K562 (cell line): ENCODE measurements around the gene EIF4E. TPM values are rescaled to one million over a fixed set of nuclear protein-coding genes. Genes with fewer than 3 reads are reported as not detected.

Experiments used
- ATF1 ChIP-seq, 2 experiments: fragments of 450-650 bp in 1 of 2; IDR thresholded peaks; 2 replicates each; pipeline ENCODE4 v1.6.1; 2016; ENCODE audit warnings: missing compliant biosample characterization in 1 of 2, missing genetic modification characterization in 1 of 2
- CHD1 ChIP-seq: fragments of 200-600 bp; sonication (generic); IDR thresholded peaks from one replicate; pipeline ENCODE4 v1.6.1; 2012; ENCODE audit warnings: mild to moderate bottlenecking, moderate library complexity, low read length, inconsistent platforms
- COPS2 ChIP-seq: fragments of 450-650 bp; conservative IDR thresholded peaks from 2 replicates; pipeline ENCODE4 v1.6.1; 2016; ENCODE audit warnings: mild to moderate bottlenecking, moderate library complexity
- CREB1 ChIP-seq, 2 experiments: sonication (generic) in 1 of 2; formaldehyde crosslinking in 1 of 2; IDR thresholded peaks; 2 replicates each; pipeline versions ENCODE4 v1.6.1 to v1.8.0; 2012 to 2022; ENCODE audit warnings: inconsistent platforms in 1 of 2, mild to moderate bottlenecking in 1 of 2, missing genetic modification reagents in 1 of 2, moderate library complexity in 1 of 2
- GATA2 ChIP-seq: sonication (generic); formaldehyde crosslinking; IDR thresholded peaks from 2 replicates; pipeline ENCODE4 v1.4.0; 2020; ENCODE audit warnings: mild to moderate bottlenecking, missing genetic modification reagents
- HCFC1 ChIP-seq: IDR thresholded peaks from 2 replicates; pipeline ENCODE4 v1.6.1; 2012; ENCODE audit warnings: low read depth, low read length, improper control_type of control experiment
- KDM4B ChIP-seq, 2 experiments: fragments of 450-650 bp in 1 of 2; sonication (generic) in 1 of 2; IDR thresholded peaks; 2 replicates each; pipeline ENCODE4 v1.6.1; 2016 to 2017; ENCODE audit warnings: borderline replicate concordance in 2 of 2, antibody characterized with exemption in 1 of 2, low read depth in 1 of 2, mild to moderate bottlenecking in 1 of 2
- MAFF ChIP-seq: IDR thresholded peaks from 2 replicates; pipeline ENCODE4 v1.6.1; 2012; ENCODE audit warnings: low read length, improper control_type of control experiment
- MBD1 ChIP-seq: fragments of 250-450 bp; sonication (Bioruptor Pico); IDR thresholded peaks from 2 replicates; pipeline ENCODE4 v1.8.0; 2022; ENCODE audit warnings: inconsistent platforms
- PML ChIP-seq: IDR thresholded peaks from 2 replicates; pipeline ENCODE4 v1.6.1; 2012; ENCODE audit warnings: low read length, inconsistent platforms
- POLR2A ChIP-seq: fragments of 450-650 bp; conservative IDR thresholded peaks from 2 replicates; pipeline ENCODE4 v1.6.1; 2016
- POLR2B ChIP-seq: fragments of 450-650 bp; IDR thresholded peaks from 2 replicates; pipeline ENCODE4 v1.6.1; 2018; ENCODE audit warnings: low read depth; ENCODE audit not compliant: partially characterized antibody
- PTRF ChIP-seq: fragments of 450-650 bp; IDR thresholded peaks from 2 replicates; pipeline ENCODE4 v1.6.1; 2016; ENCODE audit warnings: mild to moderate bottlenecking, missing genetic modification characterization, missing compliant biosample characterization
- SP1 ChIP-seq: sonication (generic); formaldehyde crosslinking; IDR thresholded peaks from 2 replicates; pipeline ENCODE4 v1.8.1; 2022; ENCODE audit warnings: mild to moderate bottlenecking, missing genetic modification reagents
- TEAD1 ChIP-seq, 2 experiments: fragments of 450-650 bp in 1 of 2; sonication (generic) in 1 of 2; formaldehyde crosslinking; IDR thresholded peaks; 2 replicates each; pipeline versions ENCODE4 v1.4.0 to v1.8.0; 2020 to 2022; ENCODE audit warnings: mild to moderate bottlenecking in 2 of 2, missing genetic modification reagents in 1 of 2
- TRIM24 ChIP-seq, 2 experiments: fragments of 450-650 bp; IDR thresholded peaks; 2 replicates each; pipeline ENCODE4 v1.6.1; 2016
- ZBTB7A ChIP-seq: IDR thresholded peaks from 2 replicates; pipeline ENCODE4 v1.6.1; 2011; ENCODE audit warnings: low read depth, mild to moderate bottlenecking, low read length, moderate library complexity, borderline replicate concordance; ENCODE audit not compliant: control insufficient read depth
- ZFP1 ChIP-seq: fragments of 450-650 bp; formaldehyde crosslinking; IDR thresholded peaks from 2 replicates; pipeline ENCODE4 v1.4.0; 2020; ENCODE audit warnings: mild to moderate bottlenecking, mixed read lengths
- ZKSCAN1 ChIP-seq: fragments of 150-350 bp; IDR thresholded peaks from 2 replicates; pipeline ENCODE4 v1.6.1; 2016; ENCODE audit warnings: low read depth, low read length
- ZNF121 ChIP-seq: sonication (generic); formaldehyde crosslinking; conservative IDR thresholded peaks from 2 replicates; pipeline ENCODE4 v1.8.0; 2022; ENCODE audit warnings: missing genetic modification reagents
- ZNF143 ChIP-seq: sonication (generic); formaldehyde crosslinking; IDR thresholded peaks from 2 replicates; pipeline ENCODE4 v1.9.0; 2022; ENCODE audit warnings: mild to moderate bottlenecking, missing genetic modification reagents
- ZNF263 ChIP-seq: sonication (generic); formaldehyde crosslinking; IDR thresholded peaks from 2 replicates; pipeline ENCODE4 v1.8.0; 2022; ENCODE audit warnings: mild to moderate bottlenecking, missing genetic modification reagents, borderline replicate concordance
- ZNF609 ChIP-seq: sonication (generic); formaldehyde crosslinking; IDR thresholded peaks from 2 replicates; pipeline ENCODE4 v1.8.1; 2023; ENCODE audit warnings: missing genetic modification reagents, mild to moderate bottlenecking, borderline replicate concordance
- polyA plus RNA-seq, 8 experiments: library from polyadenylated mRNA; depleted of rRNA in 4 of 8; stranded (reverse) in 5 of 8; unstranded in 3 of 8; fragments of >200 nt; fragmentation: Nextera tagmentation in 2 of 8; fragmentation: Illumina TruSeq in 1 of 8; extraction: Ambion mirVana in 2 of 8; extraction: Trizol in 1 of 8; gene quantifications; 2 replicates each; pipeline versions ENCODE4 v1.2.1 to v1.2.3, GENCODE V29; 2011 to 2014; ENCODE audit warnings: inconsistent platforms in 1 of 8, missing spikeins in 1 of 8
- total RNA-seq, 7 experiments: library from RNA; depleted of rRNA in 6 of 7; stranded (reverse); fragments of >200 nt in 6 of 7; fragmentation: Illumina TruSeq in 2 of 7; extraction: Trizol in 2 of 7; gene quantifications; 2 replicates each; pipeline versions ENCODE4 v1.2.1 to v1.2.3, GENCODE V29; 2011 to 2021; ENCODE audit warnings: low replicate concordance in 1 of 7

EIF4E gene
- total and polyA plus RNA-seq, 9 of the 15 experiments (the other 6 are each of a cell fraction or from before 2014, with no cell fraction given): 164 to 489 (median 179) TPM

- TF ChIP-seq ZKSCAN1 (no peak), TRIM24 (IDR thresholded peaks at IDR 0.05) (peak; percentile 57 to 73; a peak in 3 of 4 replicates), POLR2A (peak; percentile 92), ZNF143 (CRISPR knock-in tag) (peak; percentile 75), GATA2 (CRISPR knock-in tag) (peak; percentile 81), CHD1 (peak; percentile 86), HCFC1 (peak; percentile 86), POLR2B (peak; percentile 58), ZBTB7A (peak; percentile 64; the same call in 1 of the 2 replicates), CREB1 (IDR thresholded peaks at IDR 0.05) (no peak; the same call in 1 of the 2 replicates), CREB1 (CRISPR knock-in tag; IDR thresholded peaks at IDR 0.05) (peak; percentile 40; the same call in 1 of the 2 replicates), ZNF609 (CRISPR knock-in tag) (peak; percentile 27; the same call in 1 of the 2 replicates), PML (peak; percentile 65; the same call in 1 of the 2 replicates), COPS2 (no peak), PTRF (tag) (no peak), KDM4B (IDR thresholded peaks at IDR 0.05; ENCODE audit: borderline replicate concordance in 2 of 2, low read depth in 1 of 2) (peak in 1 of 2 experiments; percentile 59; a peak in 1 of 4 replicates), ZFP1 (CRISPR knock-in tag) (no peak), TEAD1 (CRISPR knock-in tag; IDR thresholded peaks at IDR 0.05) (peak in 1 of 2 experiments; percentile 86; a peak in 2 of 4 replicates), MAFF (no peak), SP1 (CRISPR knock-in tag) (peak; percentile 71), MBD1 (CRISPR knock-in tag) (no peak), ATF1 (CRISPR knock-in tag; IDR thresholded peaks at IDR 0.05) (no peak), ATF1 (tag; IDR thresholded peaks at IDR 0.05) (peak; percentile 62), ZNF263 (peak; percentile 93), ZNF121 (CRISPR knock-in tag) (no peak)
Observed at GRCh38 chr4:98928505-98929340, at the start of gene EIF4E (continued).
